ENCODE data around the gene SPOP.

The SPOP gene

DNA sequence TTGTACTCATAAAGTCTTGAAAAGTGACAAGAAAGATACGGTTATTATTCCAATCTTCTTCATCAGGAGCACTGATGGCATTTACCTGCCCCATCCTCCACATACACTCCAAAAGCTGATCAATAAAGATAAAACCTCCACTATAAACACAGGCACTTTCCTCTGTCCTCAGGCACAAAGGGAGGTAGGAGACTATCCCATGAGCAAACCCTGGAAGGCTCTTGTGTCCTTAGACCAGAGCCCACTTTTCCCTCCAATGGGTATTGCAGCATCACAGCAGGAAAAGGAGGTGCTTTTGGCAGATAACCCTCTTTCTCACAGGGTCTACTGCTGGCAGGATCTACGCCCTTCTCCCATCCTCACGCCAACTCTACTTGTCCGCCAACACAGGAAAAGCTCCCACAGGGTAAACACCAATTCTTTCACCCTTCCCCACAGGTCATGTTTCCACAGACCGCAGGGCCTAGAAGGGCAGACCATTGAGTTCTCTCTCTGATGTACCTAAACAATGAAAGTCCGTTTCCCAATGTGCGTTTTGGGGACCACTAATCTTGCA is 73.5 kb downstream of the SPOP start:
- TF ChIP-seq, protein P1, sequence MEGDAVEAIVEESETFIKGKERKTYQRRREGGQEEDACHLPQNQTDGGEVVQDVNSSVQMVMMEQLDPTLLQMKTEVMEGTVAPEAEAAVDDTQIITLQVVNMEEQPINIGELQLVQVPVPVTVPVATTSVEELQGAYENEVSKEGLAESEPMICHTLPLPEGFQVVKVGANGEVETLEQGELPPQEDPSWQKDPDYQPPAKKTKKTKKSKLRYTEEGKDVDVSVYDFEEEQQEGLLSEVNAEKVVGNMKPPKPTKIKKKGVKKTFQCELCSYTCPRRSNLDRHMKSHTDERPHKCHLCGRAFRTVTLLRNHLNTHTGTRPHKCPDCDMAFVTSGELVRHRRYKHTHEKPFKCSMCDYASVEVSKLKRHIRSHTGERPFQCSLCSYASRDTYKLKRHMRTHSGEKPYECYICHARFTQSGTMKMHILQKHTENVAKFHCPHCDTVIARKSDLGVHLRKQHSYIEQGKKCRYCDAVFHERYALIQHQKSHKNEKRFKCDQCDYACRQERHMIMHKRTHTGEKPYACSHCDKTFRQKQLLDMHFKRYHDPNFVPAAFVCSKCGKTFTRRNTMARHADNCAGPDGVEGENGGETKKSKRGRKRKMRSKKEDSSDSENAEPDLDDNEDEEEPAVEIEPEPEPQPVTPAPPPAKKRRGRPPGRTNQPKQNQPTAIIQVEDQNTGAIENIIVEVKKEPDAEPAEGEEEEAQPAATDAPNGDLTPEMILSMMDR (IDR thresholded peaks at IDR 0.05; ENCODE audit: control extremely low read depth, extremely low read depth, low read depth, missing control alignments), result no peak
- DNase-seq (ENCODE audit: extremely low spot score), result no peak
- ChIA-PET POLR2A (no interaction called here), CTCF (interaction anchor here (1.4 to 1.6 kb wide), 2 partner anchors 8 to 58 kb away, joined by 3 read pairs; no protein-coding TSS in a partner anchor)

- TF ChIP-seq, protein P1 (IDR thresholded peaks at IDR 0.05; ENCODE audit: control extremely low read depth, extremely low read depth, low read depth, missing control alignments), result no peak
- POLR2A ChIA-PET, result no interaction called here
- CTCF ChIA-PET, result interaction anchor here (1.0 to 1.6 kb wide), 5 partner anchors 9 to 59 kb away, joined by 3 to 5 read pairs (median 3); partner anchors contain the start of gene NXPH3
- no peak for DNase-seq (ENCODE audit: extremely low spot score)
These were observed 74.2 kb downstream of the SPOP start for GRCh38 chr17:49603720-49604119.

GRCh38 chr17:49603238-49603637 is 74.7 kb downstream of the SPOP start:
- ChIA-PET CTCF (interaction anchor here (0.8 to 2.6 kb wide), 8 partner anchors 10 to 99 kb away, joined by 3 to 10 read pairs (median 3); partner anchors contain the start of gene NXPH3), POLR2A (no interaction called here)
- DNase-seq (ENCODE audit: extremely low spot score), result no peak
- TF ChIP-seq, protein P1 (IDR thresholded peaks at IDR 0.05; ENCODE audit: control extremely low read depth, extremely low read depth, low read depth, missing control alignments), result no peak

DNA sequence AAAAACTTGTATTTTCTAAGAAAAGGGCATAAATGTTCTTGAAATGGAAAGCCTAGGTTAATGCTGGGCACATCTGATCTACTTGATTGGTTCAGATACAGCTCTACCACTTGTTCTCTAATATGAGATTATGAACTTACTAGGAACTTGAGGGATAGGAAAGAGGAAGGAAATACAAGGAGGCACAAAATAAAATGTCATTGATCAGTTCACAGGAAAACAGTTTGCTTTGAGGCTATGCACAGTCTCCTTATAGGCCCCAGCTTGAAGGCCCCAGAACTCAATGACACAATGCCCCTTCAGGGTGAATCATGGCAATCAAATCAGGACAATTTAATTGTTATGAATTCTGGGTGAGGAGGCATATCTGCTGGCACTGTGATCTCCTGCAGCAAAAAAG is 75.1 kb downstream of the SPOP start:
- ChIA-PET CTCF (interaction anchor here (0.8 to 2.6 kb wide), 8 partner anchors 10 to 99 kb away, joined by 3 to 10 read pairs (median 3); partner anchors contain the start of gene NXPH3), POLR2A (no interaction called here)
- TF ChIP-seq, protein P1 (IDR thresholded peaks at IDR 0.05; ENCODE audit: control extremely low read depth, extremely low read depth, low read depth, missing control alignments), result no peak
- no peak for DNase-seq (ENCODE audit: extremely low spot score)

DNA sequence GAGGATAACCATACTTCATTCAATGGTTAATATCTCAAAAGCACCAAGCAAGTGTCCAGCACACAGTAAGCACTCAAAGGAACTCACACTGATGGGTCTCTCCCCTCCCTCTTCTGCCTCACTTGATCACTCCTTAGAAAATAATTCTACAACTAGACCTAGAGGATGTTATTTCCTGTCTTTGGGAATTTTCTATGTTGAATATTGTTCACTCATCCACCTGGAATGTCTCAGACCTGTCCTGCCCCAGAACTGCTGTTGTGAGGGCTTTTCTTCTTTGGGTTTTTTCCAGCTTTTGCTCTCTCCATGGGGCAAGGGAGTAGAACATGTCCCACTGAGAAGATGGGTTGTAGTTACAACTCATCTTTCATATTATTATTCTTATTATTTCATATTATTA is 76.9 kb downstream of the SPOP start:
- CTCF ChIA-PET, result interaction anchor here (1.0 to 2.6 kb wide), 6 partner anchors 13 to 250 kb away, joined by 3 to 10 read pairs (median 4); no protein-coding TSS in a partner anchor
- POLR2A ChIA-PET, result no interaction called here
- TF ChIP-seq, protein P1 (IDR thresholded peaks at IDR 0.05; ENCODE audit: control extremely low read depth, extremely low read depth, low read depth, missing control alignments), result no peak
- DNase-seq (ENCODE audit: extremely low spot score), result no peak

- DNase-seq (ENCODE audit: extremely low spot score), result no peak
- TF ChIP-seq, protein P1 (IDR thresholded peaks at IDR 0.05; ENCODE audit: control extremely low read depth, extremely low read depth, low read depth, missing control alignments), result no peak
- ChIA-PET POLR2A (interaction anchor here (0.6 kb wide), 1 partner anchor 12 kb away, joined by 3 read pairs; no protein-coding TSS in a partner anchor), CTCF (interaction anchor here (1.0 to 4.7 kb wide), 6 partner anchors 12 to 400 kb away, joined by 3 to 22 read pairs (median 4); no protein-coding TSS in a partner anchor)
These were observed 79.0 kb downstream of the SPOP start for GRCh38 chr17:49598918-49599317.
